GM19328 (cell line): ENCODE results near the gene XYLT1.

ENCODE experiments used
- ATAC-seq: cut with Tn5 transposase; IDR thresholded peaks from one replicate; pipeline ENCODE4 v1.9.1; 2021; ENCODE audit warnings: mild to moderate bottlenecking, moderate library complexity; ENCODE audit not compliant: unreplicated experiment

Gene XYLT1

DNA sequence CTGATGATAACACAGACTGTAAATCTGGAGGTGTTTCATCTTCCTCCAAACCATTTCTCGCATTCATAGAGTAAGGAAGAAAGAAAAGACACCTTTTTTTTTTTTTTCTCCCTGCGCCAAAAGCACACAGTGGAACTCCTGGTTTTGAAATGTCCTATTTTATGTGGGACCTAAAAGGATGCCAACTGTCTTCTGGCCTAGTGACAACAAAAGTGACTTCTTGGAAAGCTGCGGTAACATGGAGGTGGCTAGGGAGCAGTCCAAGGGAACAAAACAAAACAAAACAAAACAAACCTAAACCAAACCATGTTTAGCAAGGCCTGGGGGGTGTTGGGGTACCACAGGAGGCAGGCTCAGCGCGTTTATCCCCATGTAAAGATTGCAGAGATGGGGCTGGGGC lies 174.8 kb downstream of the XYLT1 start:
- ATAC-seq: no peak

DNA sequence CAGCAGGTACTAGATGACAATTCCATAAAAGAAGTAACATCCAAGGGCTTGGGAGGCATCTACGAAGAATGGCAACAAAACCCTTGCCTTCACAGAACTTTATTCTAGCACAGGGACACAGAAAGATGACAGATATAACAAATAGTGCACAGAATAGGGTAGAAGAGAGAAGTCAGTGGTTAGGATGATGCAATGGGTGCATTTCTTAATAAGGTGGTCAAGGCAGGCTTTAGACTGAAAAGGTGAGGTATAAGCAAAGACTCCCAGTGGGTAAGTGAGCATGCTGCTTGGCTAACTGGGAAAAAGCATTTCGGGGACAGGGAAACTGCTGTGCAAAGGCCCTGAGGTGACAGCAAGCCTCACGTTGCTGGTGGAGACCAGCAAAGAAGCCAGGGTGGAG lies 175.9 kb downstream of the XYLT1 start:
- ATAC-seq: no peak

GRCh38 chr16:17293813-17294558 lies 176.8 kb downstream of the XYLT1 start:
- no peak for ATAC-seq

DNA sequence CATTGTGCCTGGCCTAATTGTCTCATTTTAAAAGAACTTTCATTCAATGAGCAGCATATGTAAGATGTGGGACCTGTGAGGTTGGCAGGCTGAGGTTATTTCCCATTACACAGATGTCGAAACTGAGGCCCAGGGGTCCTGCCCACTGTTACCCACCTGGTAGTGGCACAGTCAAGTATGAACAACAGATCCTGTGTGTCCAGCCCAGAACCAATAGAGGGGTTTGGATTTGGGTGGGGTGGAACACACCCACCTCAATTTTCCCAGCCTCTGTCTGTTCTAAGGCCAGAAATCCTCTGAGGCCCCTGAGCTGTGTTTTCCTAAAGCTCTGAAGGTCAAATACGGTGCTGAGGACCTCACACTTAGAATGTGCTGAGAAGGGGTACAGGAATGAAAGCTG lies 179.5 kb downstream of the XYLT1 start:
- ATAC-seq: no peak

DNA sequence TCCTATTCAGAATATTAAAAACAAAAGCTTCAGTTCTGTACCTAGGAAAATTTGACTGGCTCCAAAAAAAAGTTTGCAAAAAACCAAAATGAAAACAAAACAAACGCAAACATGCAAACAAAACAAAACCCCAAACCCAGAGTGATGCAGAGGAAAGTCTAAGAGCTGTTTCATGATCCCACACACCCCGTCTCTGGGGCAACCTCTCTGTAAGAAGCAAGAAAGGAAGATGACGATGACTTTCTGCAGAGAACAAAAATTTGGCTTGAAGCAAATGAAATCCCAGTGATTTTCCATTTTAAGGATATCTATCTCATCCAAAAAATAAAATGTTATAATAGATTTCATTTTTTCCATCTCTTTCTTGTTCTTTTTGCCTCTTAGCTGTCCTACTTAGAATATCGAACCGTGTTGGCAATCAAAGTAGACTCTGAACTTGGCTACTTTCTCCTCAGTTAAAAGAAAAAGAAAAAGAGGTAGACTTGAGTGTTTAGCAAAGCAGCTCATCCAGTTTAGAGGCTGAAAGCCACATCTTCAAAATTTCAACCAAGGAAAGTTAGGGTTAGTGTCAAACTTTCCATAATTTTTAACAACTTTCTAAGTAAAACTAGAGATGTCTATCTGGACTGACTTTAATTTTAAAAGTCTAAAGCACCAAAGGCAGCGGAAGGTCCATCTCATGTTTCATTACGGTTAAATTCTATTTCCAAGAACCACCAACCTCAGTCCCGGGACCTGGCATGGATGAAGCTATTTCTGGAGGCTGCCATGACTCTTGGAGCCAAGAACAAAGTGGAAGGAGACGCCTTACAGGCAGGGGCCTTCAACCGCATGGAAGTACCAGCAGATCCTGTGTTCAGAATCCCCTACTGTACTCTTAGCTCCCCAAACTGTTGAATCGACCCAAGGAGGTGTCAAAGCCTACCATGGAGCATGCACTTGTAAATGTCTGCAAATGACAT lies 180.8 kb downstream of the XYLT1 start:
- ATAC-seq: no peak

GRCh38 chr16:17289050-17289449 lies 181.7 kb downstream of the XYLT1 start:
- ATAC-seq: no peak

- no peak for ATAC-seq
Measured at GRCh38 chr16:17287166-17287800, 183.5 kb downstream of the XYLT1 start.

DNA sequence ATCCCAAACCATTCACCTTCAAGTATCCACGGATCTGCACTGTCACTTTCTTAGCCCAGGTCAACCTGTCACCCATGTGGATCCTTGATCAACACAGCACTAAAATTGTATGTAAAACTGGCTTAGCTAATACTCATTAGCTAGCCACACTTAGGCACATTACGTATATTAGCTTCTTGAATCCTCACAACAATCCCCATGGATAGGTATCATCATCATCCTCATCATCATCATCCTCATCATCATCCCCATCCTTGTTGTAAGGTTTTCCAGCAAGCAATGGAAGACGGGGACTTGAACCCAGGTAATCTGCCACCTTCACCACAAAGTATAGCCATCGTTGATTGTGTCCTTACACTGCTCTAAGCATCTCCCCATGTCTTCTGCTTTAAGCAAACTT lies 184.3 kb downstream of the XYLT1 start:
- no peak for ATAC-seq

DNA sequence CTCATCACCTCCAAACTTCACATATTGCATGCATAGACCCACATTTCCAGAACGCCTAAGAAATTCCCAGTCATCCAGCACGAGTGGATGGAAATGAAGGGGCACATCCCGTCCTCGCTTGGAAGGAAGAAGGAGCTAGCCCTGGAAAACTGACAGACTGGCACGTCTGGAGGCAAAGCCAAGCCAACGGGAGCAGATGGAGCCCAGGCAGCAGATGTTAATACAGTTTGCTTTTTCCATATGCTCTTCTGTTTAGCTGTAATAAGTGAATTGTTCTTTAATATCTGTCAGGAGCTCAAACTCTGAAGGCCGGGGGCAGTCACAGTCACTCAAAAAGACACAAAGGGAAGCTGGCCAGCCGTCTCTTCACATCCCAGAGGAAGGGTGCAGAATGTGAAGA lies 187.7 kb downstream of the XYLT1 start:
- ATAC-seq: no peak

GRCh38 chr16:17282247-17282646 lies 188.5 kb downstream of the XYLT1 start:
- no peak for ATAC-seq

DNA sequence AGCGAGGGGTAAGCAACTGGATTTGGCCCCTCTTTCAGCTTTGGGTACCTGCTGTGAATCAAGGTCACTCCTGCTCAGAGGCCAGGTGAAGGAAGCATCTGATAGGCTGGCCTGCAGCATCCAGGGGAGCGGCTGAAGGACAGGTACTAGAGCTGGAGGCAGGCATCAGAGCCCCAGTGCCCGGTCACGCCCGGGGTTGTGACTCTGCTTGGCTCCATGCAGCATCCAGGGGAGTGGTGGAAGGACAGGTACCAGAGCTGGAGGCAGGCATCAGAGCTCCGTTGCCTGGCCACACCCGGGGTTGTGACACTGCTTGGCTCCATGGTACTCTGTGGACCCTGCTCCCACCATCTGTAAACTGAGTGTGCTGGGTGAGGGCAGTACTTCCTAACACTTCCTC lies 189.7 kb downstream of the XYLT1 start:
- ATAC-seq: no peak

DNA sequence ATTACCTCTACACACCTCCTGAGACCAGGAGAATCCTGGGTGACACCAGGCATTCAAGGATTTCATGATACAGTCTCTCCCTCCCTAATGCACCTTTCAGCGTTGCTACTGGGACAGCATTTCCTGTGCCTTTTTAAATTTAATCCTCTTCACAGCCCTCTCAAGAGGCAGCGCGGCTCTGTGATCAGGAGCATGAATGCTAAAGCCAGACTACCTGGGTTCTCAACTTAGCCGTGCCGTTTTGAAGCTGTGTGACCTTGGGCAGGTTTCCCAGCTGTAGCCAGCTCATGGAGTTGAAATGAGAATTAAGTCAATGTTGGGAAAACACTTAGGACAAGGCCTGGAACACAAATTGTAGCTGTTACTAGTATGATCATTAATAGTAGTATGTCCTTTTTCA lies 191.8 kb downstream of the XYLT1 start:
- ATAC-seq: no peak

- no peak for ATAC-seq
Measured at GRCh38 chr16:17277981-17278381, 192.8 kb downstream of the XYLT1 start.

DNA sequence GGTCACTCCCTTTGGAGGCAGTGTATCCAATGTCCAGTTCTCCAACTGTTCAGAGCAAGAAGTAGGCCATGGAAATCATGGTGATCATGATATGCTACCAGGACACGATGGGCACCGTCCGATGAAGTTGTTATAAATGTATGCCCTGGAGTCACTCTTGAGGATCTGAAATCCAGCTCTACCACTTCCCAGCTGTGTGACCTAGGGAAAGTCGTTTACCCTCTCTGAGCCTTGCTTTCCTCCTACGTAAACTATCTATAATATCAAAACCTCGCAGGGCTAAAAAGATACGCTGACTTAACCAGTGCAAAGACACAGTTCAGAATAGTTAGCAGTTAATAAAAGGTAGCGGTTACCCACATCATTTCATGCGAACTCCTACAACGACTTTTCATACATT lies 194.2 kb downstream of the XYLT1 start:
- ATAC-seq: no peak

- no peak for ATAC-seq
Measured at GRCh38 chr16:17276010-17276530, 194.7 kb downstream of the XYLT1 start.

- no peak for ATAC-seq
Measured at GRCh38 chr16:17275076-17276009, 195.4 kb downstream of the XYLT1 start.

DNA sequence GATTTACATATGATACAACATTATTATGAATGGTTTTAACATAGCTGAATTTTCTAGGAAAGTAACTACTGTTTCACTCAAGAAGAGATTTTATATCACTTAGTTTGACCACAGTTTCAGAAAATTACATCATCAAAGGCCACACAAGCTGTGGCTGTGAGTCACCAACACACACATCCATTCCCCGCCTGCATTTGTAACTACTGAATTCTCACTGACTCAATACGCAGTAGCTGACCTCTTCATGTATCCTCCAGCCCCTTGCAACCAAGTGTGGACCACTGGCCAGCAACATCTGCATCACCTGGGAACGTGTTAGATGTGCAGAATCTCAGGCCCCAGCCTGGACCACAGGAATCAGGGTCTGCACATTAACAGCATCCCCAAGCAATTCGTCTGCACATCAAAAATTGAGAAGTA lies 197.6 kb downstream of the XYLT1 start:
- no peak for ATAC-seq

- no peak for ATAC-seq
Measured at GRCh38 chr16:17272716-17273115, 198.0 kb downstream of the XYLT1 start.

GRCh38 chr16:17271687-17272086 lies 199.1 kb downstream of the XYLT1 start:
- no peak for ATAC-seq

DNA sequence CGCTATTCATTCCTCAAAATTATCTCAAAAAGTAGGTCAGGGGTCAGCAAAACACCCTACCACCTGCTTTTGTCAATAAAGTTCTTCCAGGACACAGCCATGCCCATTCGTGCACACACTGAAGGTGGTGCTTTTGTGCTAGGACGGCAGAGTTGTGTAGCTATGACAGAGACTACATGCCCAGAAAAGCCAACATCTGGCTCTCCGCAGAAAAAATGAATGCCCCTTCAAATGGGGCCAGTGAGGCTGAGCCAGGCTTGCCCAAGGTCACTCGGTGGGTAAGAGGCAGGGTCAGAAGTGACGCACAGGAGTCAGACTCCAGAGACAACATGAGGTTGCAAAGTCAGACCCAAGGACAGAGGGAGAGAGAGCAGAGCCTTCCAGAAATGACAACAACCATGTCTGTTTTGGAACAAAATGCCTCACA lies 200.1 kb downstream of the XYLT1 start:
- ATAC-seq: no peak
